Measurements from ENCODE around the gene SLC10A7. TPM values are rescaled to one million over a fixed set of nuclear protein-coding genes. Genes with fewer than 3 reads are reported as not detected.

SLC10A7 gene
- total and polyA plus RNA-seq, 9 of the 15 experiments (the other 6 are each of a cell fraction or from before 2014, with no cell fraction given) = 6.4 to 22.8 (median 16.1) TPM

GRCh38 chr4:146500216-146500615 is 21.5 kb downstream of the SLC10A7 start:
- Histone ChIP-seq H3K9ac (ENCODE audit: insufficient read depth in 1 of 2, low read depth in 2 of 2, low read length in 2 of 2) (no peak overlapping the region), H3K4me1 (replicated peaks in 1 of 2; ENCODE audit: control insufficient read depth in 2 of 2, insufficient read depth in 2 of 2, low read length in 2 of 2) (no peaks in the 10 kb centered on the region), H3K9me3 (replicated peaks; ENCODE audit: control insufficient read depth, insufficient read depth, low read depth, low read length) (no peaks in the 10 kb centered on the region), H2AFZ (ENCODE audit: low read depth, low read length) (no peak overlapping the region), H3K79me2 (ENCODE audit: control insufficient read depth, insufficient read depth, low read length) (no peaks in the 10 kb centered on the region), H4K20me1 (replicated peaks; ENCODE audit: control insufficient read depth, insufficient read depth, low read length) (no peaks in the 10 kb centered on the region), H3K4me2 (ENCODE audit: insufficient read depth, low read length) (no peak overlapping the region), H3K9me1 (ENCODE audit: control insufficient read depth, insufficient read depth, low read length) (no peaks in the 10 kb centered on the region), H3K27me3 (ENCODE audit: control insufficient read depth in 2 of 2, insufficient read depth in 2 of 2, low read length in 2 of 2) (no peaks in the 10 kb centered on the region), H3K4me3 (no peak overlapping the region), H3K36me3 (ENCODE audit: control insufficient read depth, insufficient read depth, low read length) (peaks cover 12% of the 10 kb centered on the region; the same call in 1 of the 3 replicates), H3K27ac (ENCODE audit: extremely low read depth, low read depth, low read length) (no peak overlapping the region)
- FAIRE-seq = no peak
- in situ Hi-C loops (cut with MboI) (no loop called here), intact Hi-C loops (cut with micrococcal nuclease) (no loop called here)
- DNase-seq (ENCODE audit: extremely low read depth in 1 of 4, low spot score in 3 of 4) = no peak
- CTCF ChIA-PET (ENCODE audit: low intra/inter-chr PET ratio) = no interaction called here
- ATAC-seq = no peak
- WGBS (ENCODE audit: insufficient coverage, low coverage, missing lambda C conversion rate) = 95% methylated on average over 1 of the region's 1 CpG
- no TSS peak for BruUV-seq (replicated peaks)
- POLR2A ChIA-PET = no interaction called here
- TF ChIP-seq XRCC4 (IDR thresholded peaks at IDR 0.05; ENCODE audit: extremely low read depth, insufficient read depth, insufficient read length) (no peak), ARNT (IDR thresholded peaks at IDR 0.05) (no peak), KLF1 (tag; IDR thresholded peaks at IDR 0.05) (no peak), ZFP30 (CRISPR knock-in tag; IDR thresholded peaks at IDR 0.05; ENCODE audit: borderline replicate concordance) (no peak), HCFC1 (IDR thresholded peaks at IDR 0.05; ENCODE audit: low read depth, low read length) (no peak), POLR2AphosphoS2 (IDR thresholded peaks at IDR 0.05; ENCODE audit: low read length) (no peak), GABPA (tag; conservative IDR thresholded peaks at IDR 0.05; ENCODE audit: low read depth) (no peak), GABPB2 (CRISPR knock-in tag; conservative IDR thresholded peaks at IDR 0.05) (no peak), PYGO2 (tag; IDR thresholded peaks at IDR 0.05) (no peak)
- TF ChIP-seq, protein P1, sequence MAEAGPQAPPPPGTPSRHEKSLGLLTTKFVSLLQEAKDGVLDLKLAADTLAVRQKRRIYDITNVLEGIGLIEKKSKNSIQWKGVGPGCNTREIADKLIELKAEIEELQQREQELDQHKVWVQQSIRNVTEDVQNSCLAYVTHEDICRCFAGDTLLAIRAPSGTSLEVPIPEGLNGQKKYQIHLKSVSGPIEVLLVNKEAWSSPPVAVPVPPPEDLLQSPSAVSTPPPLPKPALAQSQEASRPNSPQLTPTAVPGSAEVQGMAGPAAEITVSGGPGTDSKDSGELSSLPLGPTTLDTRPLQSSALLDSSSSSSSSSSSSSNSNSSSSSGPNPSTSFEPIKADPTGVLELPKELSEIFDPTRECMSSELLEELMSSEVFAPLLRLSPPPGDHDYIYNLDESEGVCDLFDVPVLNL (CRISPR knock-in tag; IDR thresholded peaks at IDR 0.05; ENCODE audit: low read depth) = no peak

Data from K562 (cell line).